ENCODE measurements around the gene FBXO45. TPM values are rescaled to one million over a fixed set of nuclear protein-coding genes. Genes with fewer than 3 reads are reported as not detected.

Gene FBXO45
- total RNA-seq, 1 experiment from 2014 or later, result 23.2 TPM

- no peaks in the 10 kb centered on the region for H4K20me1 ChIP-seq (ENCODE audit: insufficient read depth)
- no peak for TF ChIP-seq EGR1 (IDR thresholded peaks at IDR 0.05; ENCODE audit: low read depth)
- TF ChIP-seq SP1 (IDR thresholded peaks at IDR 0.05; ENCODE audit: low read depth), result no peak
- TF ChIP-seq CEBPB (IDR thresholded peaks at IDR 0.05; ENCODE audit: low read depth), result no peak
- TF ChIP-seq ZNF274 (IDR thresholded peaks at IDR 0.05; ENCODE audit: low read depth, low read length), result no peak
- TF ChIP-seq MAX (IDR thresholded peaks at IDR 0.05), result peak; percentile 66
- TF ChIP-seq, protein P1, sequence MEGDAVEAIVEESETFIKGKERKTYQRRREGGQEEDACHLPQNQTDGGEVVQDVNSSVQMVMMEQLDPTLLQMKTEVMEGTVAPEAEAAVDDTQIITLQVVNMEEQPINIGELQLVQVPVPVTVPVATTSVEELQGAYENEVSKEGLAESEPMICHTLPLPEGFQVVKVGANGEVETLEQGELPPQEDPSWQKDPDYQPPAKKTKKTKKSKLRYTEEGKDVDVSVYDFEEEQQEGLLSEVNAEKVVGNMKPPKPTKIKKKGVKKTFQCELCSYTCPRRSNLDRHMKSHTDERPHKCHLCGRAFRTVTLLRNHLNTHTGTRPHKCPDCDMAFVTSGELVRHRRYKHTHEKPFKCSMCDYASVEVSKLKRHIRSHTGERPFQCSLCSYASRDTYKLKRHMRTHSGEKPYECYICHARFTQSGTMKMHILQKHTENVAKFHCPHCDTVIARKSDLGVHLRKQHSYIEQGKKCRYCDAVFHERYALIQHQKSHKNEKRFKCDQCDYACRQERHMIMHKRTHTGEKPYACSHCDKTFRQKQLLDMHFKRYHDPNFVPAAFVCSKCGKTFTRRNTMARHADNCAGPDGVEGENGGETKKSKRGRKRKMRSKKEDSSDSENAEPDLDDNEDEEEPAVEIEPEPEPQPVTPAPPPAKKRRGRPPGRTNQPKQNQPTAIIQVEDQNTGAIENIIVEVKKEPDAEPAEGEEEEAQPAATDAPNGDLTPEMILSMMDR (IDR thresholded peaks at IDR 0.05 in 2 of 3, conservative IDR thresholded peaks at IDR 0.05 in 1 of 3; ENCODE audit: borderline replicate concordance in 1 of 3, insufficient read depth in 1 of 3, low read depth in 2 of 3, low read length in 2 of 3), result peak; percentile 53 to 84 (median 73); a peak in 5 of 6 replicates
- no peak for TF ChIP-seq REST (IDR thresholded peaks at IDR 0.05; ENCODE audit: low read depth)
- TF ChIP-seq EZH2phosphoT487 (IDR thresholded peaks at IDR 0.05; ENCODE audit: borderline replicate concordance), result no peak
- no peak for TF ChIP-seq JUND (IDR thresholded peaks at IDR 0.05)
- TF ChIP-seq POLR2A (IDR thresholded peaks at IDR 0.05; ENCODE audit: borderline replicate concordance, extremely low read depth, insufficient read depth, insufficient read length), result peak; percentile 75
- no peak for TF ChIP-seq SIN3A (IDR thresholded peaks at IDR 0.05; ENCODE audit: low read depth)
- TF ChIP-seq CBX3 (IDR thresholded peaks at IDR 0.05; ENCODE audit: low read depth), result peak; percentile 62; the same call in 1 of the 2 replicates
- TF ChIP-seq YY1 (IDR thresholded peaks at IDR 0.05; ENCODE audit: extremely low read depth, insufficient replicate concordance, low read depth, low read length), result peak; percentile 82
- TF ChIP-seq ZFX (IDR thresholded peaks at IDR 0.05), result no peak; the same call in 1 of the 2 replicates
- no peak for TF ChIP-seq EZH2 (IDR thresholded peaks at IDR 0.05)
- TF ChIP-seq ELF1 (IDR thresholded peaks at IDR 0.05; ENCODE audit: borderline replicate concordance, low read depth), result no peak
- no peak for TF ChIP-seq ZBTB33 (IDR thresholded peaks at IDR 0.05; ENCODE audit: extremely low read depth, insufficient replicate concordance, low read length)
- TF ChIP-seq RAD21 (IDR thresholded peaks at IDR 0.05; ENCODE audit: low read depth), result peak; percentile 57
- TF ChIP-seq POLR2AphosphoS5 (IDR thresholded peaks at IDR 0.05; ENCODE audit: low read depth, low read length), result peak; percentile 69
- no peak for TF ChIP-seq FOSL1 (IDR thresholded peaks at IDR 0.05; ENCODE audit: low read depth)
- no peaks in the 10 kb centered on the region for H3K27me3 ChIP-seq (ENCODE audit: insufficient read depth, low read length)
- H3K4me2 ChIP-seq (ENCODE audit: low read length), result peak overlapping the region; percentile 81
- POLR2A ChIA-PET, result interaction anchor here (0.7 to 1.4 kb wide), 3 partner anchors 81 to 501 kb away, joined by 3 to 5 read pairs (median 3); partner anchors contain the start of genes MELTF and NCBP2
- TSS peak; percentile 82 for BruUV-seq (replicated peaks)
- CTCF ChIA-PET, result interaction anchor here (0.7 to 2.3 kb wide), 16 partner anchors 10 to 474 kb away, joined by 3 to 13 read pairs (median 4); partner anchors contain the start of gene NCBP2
- H3K27ac ChIP-seq (ENCODE audit: low read depth, low read length), result peak overlapping the region; percentile 12; the same call in 1 of the 2 replicates
- peak overlapping the region; percentile 45 to 54 for H3K4me3 ChIP-seq (replicated peaks in 1 of 2; ENCODE audit: low read depth in 1 of 2, low read length in 2 of 2)
- H2AFZ ChIP-seq (ENCODE audit: low read depth, low read length, poor library complexity, severe bottlenecking), result peak overlapping the region; percentile 87
- intact Hi-C loops (cut with micrococcal nuclease), result loop anchor here (2.0 to 10.0 kb wide), 3 partner anchors 156 to 656 kb away; partner anchors contain the start of gene PIGZ
- peaks cover 5 to 27% of the 10 kb centered on the region in 2 experiments; a peak in 3 of 4 replicates for H3K4me1 ChIP-seq (ENCODE audit: control insufficient read depth in 1 of 2, insufficient read depth in 2 of 2, low read length in 2 of 2)
- peak; percentile 96 for ATAC-seq
- no peaks in the 10 kb centered on the region for H3K9me2 ChIP-seq (ENCODE audit: insufficient read depth)
- no peaks in the 10 kb centered on the region for H3K36me3 ChIP-seq (ENCODE audit: control insufficient read depth in 1 of 2, insufficient read depth in 2 of 2, low read length in 2 of 2)
- peak; percentile 42 for DNase-seq (ENCODE audit: low read depth, low spot score)
- no peaks in the 10 kb centered on the region for H3K9me3 ChIP-seq (ENCODE audit: control insufficient read depth in 1 of 2, insufficient read depth in 1 of 2, low read depth in 1 of 2, low read length in 2 of 2)
- H3K79me2 ChIP-seq (ENCODE audit: insufficient read depth, low read length), result no peaks in the 10 kb centered on the region
- RAD21 ChIA-PET (ENCODE audit: low non-redundant PET in 1 of 2, low total read pairs in 2 of 2, uncharacterized antibody in 2 of 2, unreplicated experiment in 2 of 2), result interaction anchor here in 1 of 2 experiments (0.5 kb wide), 1 partner anchor 189 kb away, joined by 3 read pairs; no protein-coding TSS in a partner anchor
- peak overlapping the region; percentile 51 for H3K9ac ChIP-seq (ENCODE audit: low read length)
These were observed 39.7 kb upstream of the FBXO45 start for GRCh38 chr3:196528639-196529233.

Data from HCT116 (cell line).